HCT116 (cell line): ENCODE measurements around the gene SMIM8.

Source experiments
- FOSL1 ChIP-seq: IDR thresholded peaks from 2 replicates; pipeline ENCODE4 v1.6.1; 2012; ENCODE audit warnings: low read depth
- REST ChIP-seq: IDR thresholded peaks from 2 replicates; pipeline ENCODE4 v1.6.1; 2012; ENCODE audit warnings: low read depth

- TF ChIP-seq REST (no peak), FOSL1 (no peak)
Observed at GRCh38 chr6:87308970-87309369, 13.4 kb upstream of the SMIM8 start.
